GM19025 (cell line): ENCODE measurements around the gene IFFO2.

ENCODE experiments used
- ATAC-seq: cut with Tn5 transposase; IDR thresholded peaks from one replicate; pipeline ENCODE4 v1.9.1; 2021; ENCODE audit warnings: mild to moderate bottlenecking, low read depth, moderate library complexity; ENCODE audit not compliant: unreplicated experiment

Gene IFFO2

GRCh38 chr1:18972991-18973390 lies 16.5 kb upstream of the IFFO2 start:
- ATAC-seq: no peak

- ATAC-seq: no peak
Observed at GRCh38 chr1:18972531-18972930, 16.1 kb upstream of the IFFO2 start.

- ATAC-seq: no peak
Observed at GRCh38 chr1:18970762-18971161, 14.3 kb upstream of the IFFO2 start.

- ATAC-seq: no peak
Observed at GRCh38 chr1:18970358-18970757, 13.9 kb upstream of the IFFO2 start.

GRCh38 chr1:18967066-18967690 lies 10.7 kb upstream of the IFFO2 start:
- ATAC-seq: no peak

- ATAC-seq: no peak
Observed at GRCh38 chr1:18965206-18966173, 9.0 kb upstream of the IFFO2 start.

GRCh38 chr1:18963968-18964367 lies 7.5 kb upstream of the IFFO2 start:
- ATAC-seq: no peak

GRCh38 chr1:18962855-18963737 lies 6.6 kb upstream of the IFFO2 start:
- no peak for ATAC-seq

GRCh38 chr1:18962121-18962721 lies 5.7 kb upstream of the IFFO2 start:
- no peak for ATAC-seq

- no peak for ATAC-seq
Observed at GRCh38 chr1:18960821-18961220, 4.3 kb upstream of the IFFO2 start.

GRCh38 chr1:18960409-18960808 lies 3.9 kb upstream of the IFFO2 start:
- ATAC-seq: no peak

- ATAC-seq: no peak
Observed at GRCh38 chr1:18959591-18959990, 3.1 kb upstream of the IFFO2 start.

GRCh38 chr1:18957532-18958300 lies 1.2 kb upstream of the IFFO2 start:
- no peak for ATAC-seq

GRCh38 chr1:18957136-18957521 lies 653 bp upstream of the IFFO2 start:
- ATAC-seq: no peak

GRCh38 chr1:18955441-18956192 lies 859 bp downstream of the IFFO2 start:
- peak; percentile 9 for ATAC-seq

GRCh38 chr1:18955131-18955440 lies 1.4 kb downstream of the IFFO2 start:
- no peak for ATAC-seq

- no peak for ATAC-seq
Observed at GRCh38 chr1:18954270-18955071, 2.0 kb downstream of the IFFO2 start.

- ATAC-seq: no peak
Observed at GRCh38 chr1:18953731-18954231, 2.7 kb downstream of the IFFO2 start.
